Esophagus squamous epithelium (tissue), 4 donors: ENCODE data around the gene LGI1.

Source experiments
- CTCF ChIP-seq, 6 experiments: fragments of 450-650 bp in 4 of 6; fragments of 200-600 bp in 2 of 6; sonication (generic) in 2 of 6; IDR thresholded peaks; one replicate each; pipeline ENCODE4 v1.5.1; 2016 to 2019; ENCODE audit warnings: antibody characterized with exemption in 6 of 6, mild to moderate bottlenecking in 4 of 6, moderate library complexity in 4 of 6
- POLR2A ChIP-seq, 4 donors: fragments of 450-650 bp; IDR thresholded peaks; one replicate each; pipeline ENCODE4 v1.6.1; 2017; ENCODE audit warnings: antibody characterized with exemption in 4 of 4, mild to moderate bottlenecking in 4 of 4, moderate library complexity in 3 of 4

DNA sequence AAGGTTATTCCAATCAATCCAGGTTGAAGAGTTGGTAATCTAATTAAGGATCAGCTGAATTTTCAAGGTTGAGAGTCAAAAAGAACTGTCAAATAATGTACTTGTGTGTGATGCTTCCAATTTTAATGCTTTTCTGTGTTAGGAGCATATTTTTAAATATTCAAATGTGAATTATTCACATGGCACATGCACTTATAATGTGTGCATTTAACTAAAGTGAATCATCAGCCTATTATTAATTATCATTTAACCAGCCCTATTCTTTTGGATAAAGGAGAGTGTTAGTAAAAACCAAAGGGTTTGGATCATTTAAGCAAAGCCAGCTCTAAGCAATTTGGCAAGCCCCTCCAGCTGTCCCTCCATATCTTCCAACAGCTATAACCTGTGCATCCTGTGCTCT is 11.2 kb downstream of the LGI1 start:
- no peak for TF ChIP-seq CTCF (IDR thresholded peaks at IDR 0.05)
- TF ChIP-seq POLR2A (IDR thresholded peaks at IDR 0.05): no peak
